H9 (cell line): ENCODE data around the gene DYRK1A. TPM values are rescaled to one million over a fixed set of nuclear protein-coding genes. Genes with fewer than 3 reads are reported as not detected.

Source experiments
- DNase-seq: peaks from one replicate; pipeline ENCODE4 v3.0.0-alpha.2; 2017
- H2AFZ ChIP-seq: one replicate; pipeline ENCODE4 v1.6.1; 2013; ENCODE audit warnings: mild to moderate bottlenecking, low read length, control low read depth, moderate library complexity
- H2AK5ac ChIP-seq: 2 replicates; pipeline ENCODE4 v1.6.1; 2013; ENCODE audit warnings: low read length, control low read depth, mixed read lengths; ENCODE audit not compliant: insufficient read length
- H2BK120ac ChIP-seq: one replicate; pipeline ENCODE4 v1.6.1; 2013; ENCODE audit warnings: low read depth, mild to moderate bottlenecking, low read length, control low read depth, inconsistent platforms; ENCODE audit not compliant: poor library complexity, severe bottlenecking
- H2BK12ac ChIP-seq: 2 replicates; pipeline ENCODE4 v1.6.1; 2013; ENCODE audit warnings: low read length, control low read depth, mixed read lengths, low read depth; ENCODE audit not compliant: insufficient read length
- H2BK15ac ChIP-seq: 2 replicates; pipeline ENCODE4 v1.6.1; 2013; ENCODE audit warnings: low read depth, low read length, control low read depth
- H2BK20ac ChIP-seq: one replicate; pipeline ENCODE4 v1.6.1; 2013; ENCODE audit warnings: low read depth, mild to moderate bottlenecking, low read length, control low read depth, inconsistent platforms; ENCODE audit not compliant: poor library complexity, severe bottlenecking
- H2BK5ac ChIP-seq: 2 replicates; pipeline ENCODE4 v1.6.1; 2013; ENCODE audit warnings: low read length, control low read depth, mixed read lengths; ENCODE audit not compliant: insufficient read length
- H3K14ac ChIP-seq: 2 replicates; pipeline ENCODE4 v1.6.1; 2013; ENCODE audit warnings: low read length, control low read depth; ENCODE audit not compliant: insufficient read depth
- H3K18ac ChIP-seq: 2 replicates; pipeline ENCODE4 v1.6.1; 2013; ENCODE audit warnings: low read depth, mild to moderate bottlenecking, mixed read lengths, low read length, control low read depth; ENCODE audit not compliant: insufficient read length
- H3K23ac ChIP-seq: 2 replicates; pipeline ENCODE4 v1.6.1; 2013; ENCODE audit warnings: low read length, control low read depth, mixed read lengths, low read depth; ENCODE audit not compliant: insufficient read length
- H3K23me2 ChIP-seq: 2 replicates; pipeline ENCODE4 v1.6.1; 2013; ENCODE audit warnings: low read depth, mild to moderate bottlenecking, mixed read lengths, low read length, control low read depth; ENCODE audit not compliant: insufficient read length, poor library complexity, severe bottlenecking
- H3K27ac ChIP-seq: 2 replicates; pipeline ENCODE4 v1.5.1; 2013; ENCODE audit warnings: low read length, control low read depth, mixed read lengths, low read depth; ENCODE audit not compliant: insufficient read length
- H3K27me3 ChIP-seq: 2 replicates; pipeline ENCODE4 v1.6.1; 2013; ENCODE audit warnings: low read length, control low read depth, inconsistent platforms; ENCODE audit not compliant: insufficient read depth
- H3K4ac ChIP-seq: 2 replicates; pipeline ENCODE4 v1.6.1; 2013; ENCODE audit warnings: low read depth, mild to moderate bottlenecking, control low read depth, inconsistent platforms, low read length, moderate library complexity
- H3K4me1 ChIP-seq: 2 replicates; pipeline ENCODE4 v1.6.1; 2013; ENCODE audit warnings: low read length, control low read depth, inconsistent platforms; ENCODE audit not compliant: insufficient read depth
- H3K4me2 ChIP-seq: 2 replicates; pipeline ENCODE4 v1.6.1; 2013; ENCODE audit warnings: low read length, control low read depth, mixed read lengths; ENCODE audit not compliant: insufficient read length, insufficient read depth
- H3K56ac ChIP-seq: 2 replicates; pipeline ENCODE4 v1.6.1; 2013; ENCODE audit warnings: low read depth, mild to moderate bottlenecking, mixed read lengths, low read length, control low read depth; ENCODE audit not compliant: insufficient read length
- H3K79me1 ChIP-seq: 2 replicates; pipeline ENCODE4 v1.6.1; 2013; ENCODE audit warnings: low read depth, mild to moderate bottlenecking, moderate library complexity, low read length, control low read depth, inconsistent platforms; ENCODE audit not compliant: insufficient read depth, poor library complexity, severe bottlenecking
- H3K79me2 ChIP-seq: 2 replicates; pipeline ENCODE4 v1.6.1; 2013; ENCODE audit warnings: low read length, control low read depth, inconsistent platforms; ENCODE audit not compliant: insufficient read depth
- H3K9ac ChIP-seq: 2 replicates; pipeline ENCODE4 v1.6.1; 2013; ENCODE audit warnings: low read length, control low read depth, mixed read lengths; ENCODE audit not compliant: insufficient read length; ENCODE audit errors: extremely low read depth
- H3K9me3 ChIP-seq: one replicate; pipeline ENCODE4 v1.6.1; 2013; ENCODE audit warnings: low read depth, low read length, inconsistent platforms; ENCODE audit not compliant: control insufficient read depth
- H3T11ph ChIP-seq: one replicate; pipeline ENCODE4 v1.6.1; 2013; ENCODE audit warnings: mild to moderate bottlenecking, low read length, control low read depth, inconsistent platforms
- H4K20me1 ChIP-seq: one replicate; pipeline ENCODE4 v1.6.1; 2013; ENCODE audit not compliant: control insufficient read depth, insufficient read length, insufficient read depth
- H4K5ac ChIP-seq: 2 replicates; pipeline ENCODE4 v1.6.1; 2013; ENCODE audit warnings: low read depth, mild to moderate bottlenecking, mixed read lengths, low read length, control low read depth; ENCODE audit not compliant: insufficient read length
- H4K8ac ChIP-seq: replicated peaks from 2 replicates; pipeline ENCODE4 v1.6.1; 2013; ENCODE audit warnings: low read length, control low read depth, mixed read lengths, low read depth; ENCODE audit not compliant: insufficient read length
- H4K91ac ChIP-seq: 2 replicates; pipeline ENCODE4 v1.6.1; 2013; ENCODE audit warnings: low read depth, mild to moderate bottlenecking, moderate library complexity, mixed read lengths, low read length, control low read depth; ENCODE audit not compliant: insufficient read length
- H3K27ac Mint-ChIP-seq, 3 experiments: 2 replicates in 2 of 3; 3 replicates in 1 of 3; pipeline ENCODE4 v1.8.0; 2020 to 2021; ENCODE audit warnings: mixed read lengths in 3 of 3, mild to moderate bottlenecking in 1 of 3, moderate library complexity in 1 of 3
- H3K27me3 Mint-ChIP-seq: 2 replicates; pipeline ENCODE4 v1.8.0; 2021; ENCODE audit warnings: low read depth, mild to moderate bottlenecking, moderate library complexity, mixed read lengths
- H3K36me3 Mint-ChIP-seq, 3 experiments: 2 replicates in 2 of 3; 3 replicates in 1 of 3; pipeline ENCODE4 v1.8.0; 2020 to 2021; ENCODE audit warnings: low read depth in 3 of 3, mixed read lengths in 3 of 3; ENCODE audit not compliant: insufficient read depth in 1 of 3
- H3K4me1 Mint-ChIP-seq, 2 experiments: 2 replicates each; pipeline ENCODE4 v1.8.0; 2020; ENCODE audit warnings: mixed read lengths in 2 of 2
- H3K4me3 Mint-ChIP-seq, 2 experiments: 2 replicates in 1 of 2; 3 replicates in 1 of 2; pipeline ENCODE4 v1.8.0; 2020 to 2021; ENCODE audit warnings: mild to moderate bottlenecking in 2 of 2, mixed read lengths in 2 of 2, moderate library complexity in 1 of 2
- H3K9me3 Mint-ChIP-seq, 2 experiments: 2 replicates in 1 of 2; 3 replicates in 1 of 2; pipeline ENCODE4 v1.8.0; 2020; ENCODE audit warnings: mild to moderate bottlenecking in 2 of 2, mixed read lengths in 2 of 2, moderate library complexity in 1 of 2
- WGBS: extraction: QIAGEN DNeasy Blood & Tissue Kit; methylation state at CpG from one replicate; pipeline ENCODE4 v1.1.7; 2013; ENCODE audit warnings: missing lambda C conversion rate, low lambda C conversion rate, mixed read lengths; ENCODE audit not compliant: insufficient read length; ENCODE audit errors: extremely low coverage; 5-methylcytosine and 5-hydroxymethylcytosine counted together
- total RNA-seq: library from RNA; stranded (reverse); gene quantifications from 2 replicates; pipeline ENCODE4 v1.2.1, GENCODE V29; 2021
- TF ChIP-seq, protein P1 (sequence below): fragments of 200-600 bp; sonication (generic); conservative IDR thresholded peaks from 3 replicates; pipeline ENCODE4 v1.8.0; 2021; ENCODE audit warnings: antibody characterized with exemption, mild to moderate bottlenecking

The DYRK1A gene
- total RNA-seq, 1 experiment from 2014 or later = 73.6 TPM

DNA sequence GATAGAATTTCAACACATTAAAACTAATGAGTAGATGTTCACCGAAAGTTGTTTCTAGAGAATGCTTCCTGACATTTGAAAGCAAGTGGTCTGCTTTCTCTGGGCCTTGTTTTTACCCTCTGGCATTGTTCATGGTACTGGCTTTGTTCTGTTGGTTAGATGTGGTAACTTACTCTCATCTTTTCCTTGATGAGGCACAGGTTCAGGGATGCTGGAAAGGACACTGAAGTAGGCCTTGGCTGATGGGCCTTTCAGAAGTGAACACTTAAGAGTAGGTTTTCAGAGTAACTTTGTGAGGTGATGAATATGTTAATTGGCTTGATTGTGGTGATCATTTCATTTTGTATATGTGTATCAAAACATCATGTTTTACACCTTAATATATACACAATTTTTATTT lies 55.8 kb downstream of the DYRK1A start:
- H3T11ph ChIP-seq = no peak overlapping the region
- no peak overlapping the region for H2BK20ac ChIP-seq
- H3K4me1 Mint-ChIP-seq = peaks cover 33 to 37% of the 10 kb centered on the region in 2 experiments
- H3K56ac ChIP-seq = no peak overlapping the region
- peaks cover 26% of the 10 kb centered on the region; the same call in 1 of the 2 replicates for H3K79me2 ChIP-seq
- H2AFZ ChIP-seq = no peak overlapping the region
- TF ChIP-seq, protein P1, sequence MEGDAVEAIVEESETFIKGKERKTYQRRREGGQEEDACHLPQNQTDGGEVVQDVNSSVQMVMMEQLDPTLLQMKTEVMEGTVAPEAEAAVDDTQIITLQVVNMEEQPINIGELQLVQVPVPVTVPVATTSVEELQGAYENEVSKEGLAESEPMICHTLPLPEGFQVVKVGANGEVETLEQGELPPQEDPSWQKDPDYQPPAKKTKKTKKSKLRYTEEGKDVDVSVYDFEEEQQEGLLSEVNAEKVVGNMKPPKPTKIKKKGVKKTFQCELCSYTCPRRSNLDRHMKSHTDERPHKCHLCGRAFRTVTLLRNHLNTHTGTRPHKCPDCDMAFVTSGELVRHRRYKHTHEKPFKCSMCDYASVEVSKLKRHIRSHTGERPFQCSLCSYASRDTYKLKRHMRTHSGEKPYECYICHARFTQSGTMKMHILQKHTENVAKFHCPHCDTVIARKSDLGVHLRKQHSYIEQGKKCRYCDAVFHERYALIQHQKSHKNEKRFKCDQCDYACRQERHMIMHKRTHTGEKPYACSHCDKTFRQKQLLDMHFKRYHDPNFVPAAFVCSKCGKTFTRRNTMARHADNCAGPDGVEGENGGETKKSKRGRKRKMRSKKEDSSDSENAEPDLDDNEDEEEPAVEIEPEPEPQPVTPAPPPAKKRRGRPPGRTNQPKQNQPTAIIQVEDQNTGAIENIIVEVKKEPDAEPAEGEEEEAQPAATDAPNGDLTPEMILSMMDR = no peak
- H3K27me3 ChIP-seq = no peaks in the 10 kb centered on the region
- H4K91ac ChIP-seq = no peak overlapping the region
- H3K79me1 ChIP-seq = peaks cover 3% of the 10 kb centered on the region
- H4K8ac ChIP-seq = no peak overlapping the region
- H3K4me3 Mint-ChIP-seq = no peak overlapping the region
- H3K4me2 ChIP-seq = no peak overlapping the region
- H3K36me3 Mint-ChIP-seq = peaks cover 16 to 26% (median 17%) of the 10 kb centered on the region in 3 experiments
- DNase-seq = no peak
- no peak overlapping the region for H3K4ac ChIP-seq
- no peak overlapping the region for H2BK12ac ChIP-seq
- H3K27ac Mint-ChIP-seq = peak overlapping the region in 1 of 3 experiments; percentile 89; a peak in 2 of 7 replicates
- no CpG with 5 or more reads among the region's 1 CpG for WGBS
- H2BK15ac ChIP-seq = no peak overlapping the region
- H2AK5ac ChIP-seq = no peak overlapping the region
- no peaks in the 10 kb centered on the region for H3K27me3 Mint-ChIP-seq
- no peak overlapping the region for H2BK120ac ChIP-seq
- H4K20me1 ChIP-seq = no peaks in the 10 kb centered on the region
- no peak overlapping the region for H3K18ac ChIP-seq
- H3K23me2 ChIP-seq = no peaks in the 10 kb centered on the region
- H3K9ac ChIP-seq = no peak overlapping the region
- H3K27ac ChIP-seq = no peak overlapping the region
- H4K5ac ChIP-seq = no peak overlapping the region
- no peak overlapping the region for H3K23ac ChIP-seq
- peaks cover 5 to 9% of the 10 kb centered on the region in 2 experiments; a peak in 4 of 5 replicates for H3K9me3 Mint-ChIP-seq
- no peaks in the 10 kb centered on the region for H3K9me3 ChIP-seq
- H3K4me1 ChIP-seq = no peaks in the 10 kb centered on the region; the same call in 1 of the 2 replicates
- no peak overlapping the region for H2BK5ac ChIP-seq
- H3K14ac ChIP-seq = no peak overlapping the region
